Endothelial cell of umbilical vein (primary cell): Measurements from ENCODE around the gene SMIM24. TPM values are rescaled to one million over a fixed set of nuclear protein-coding genes. Genes with fewer than 3 reads are reported as not detected.

Experiments
- BruUV-seq: library from RNA; stranded (reverse); fragments of 400-500 nt; replicated peaks from 2 replicates; lab custom pipeline; 2021; lab: Mats Ljungman, UMichigan
- CTCF ChIA-PET: fragments of 300-600, 350-600 bp; sonication (Branson Sonifier 250); formaldehyde crosslinking; loops from one replicate; lab custom pipeline; 2021; ENCODE audit warnings: antibody characterized with exemption, inconsistent platforms; lab: Charles Lee
- POLR2A ChIA-PET: fragments of 300-600, 350-600 bp; sonication (Branson Sonifier 250); formaldehyde crosslinking; loops from one replicate; lab custom pipeline; 2021; ENCODE audit warnings: antibody characterized with exemption, inconsistent platforms; lab: Charles Lee
- DNase-seq: peaks from one replicate; pipeline ENCODE4 v3.0.0-alpha.2; 2011; ENCODE audit warnings: low read depth, low spot score
- FAIRE-seq: peaks from 2 replicates; lab custom pipeline; 2011; peaks lifted over from hg19 to GRCh38; lab: Jason Lieb, UNC
- H2AFZ ChIP-seq: 2 replicates; pipeline ENCODE4 v1.6.0; 2012; ENCODE audit warnings: low read depth, low read length, control low read depth, inconsistent platforms
- H3K27ac ChIP-seq: 2 replicates; pipeline ENCODE4 v1.5.1; 2011; ENCODE audit warnings: low read depth, mild to moderate bottlenecking, control low read depth, low read length, moderate library complexity; ENCODE audit not compliant: insufficient read depth
- H3K27me3 ChIP-seq, 2 experiments: 2 replicates each; pipeline versions ENCODE4 v1.6.0 to v1.6.1; 2011; ENCODE audit warnings: low read length in 2 of 2, mixed read lengths in 1 of 2; ENCODE audit not compliant: control insufficient read depth in 2 of 2, insufficient read depth in 2 of 2
- H3K36me3 ChIP-seq, 2 experiments: 2 replicates in 1 of 2; 3 replicates in 1 of 2; pipeline ENCODE4 v1.5.1; 2011; ENCODE audit warnings: low read length in 2 of 2, mild to moderate bottlenecking in 1 of 2, moderate library complexity in 1 of 2; ENCODE audit not compliant: control insufficient read depth in 2 of 2, insufficient read depth in 2 of 2; ENCODE audit errors: extremely low read depth in 1 of 2
- H3K4me1 ChIP-seq: 3 replicates; pipeline ENCODE4 v1.5.1; 2011; ENCODE audit warnings: mild to moderate bottlenecking, low read length; ENCODE audit not compliant: control insufficient read depth, insufficient read depth; ENCODE audit errors: extremely low read depth
- H3K4me2 ChIP-seq: 2 replicates; pipeline ENCODE4 v1.6.1; 2011; ENCODE audit warnings: low read length, control low read depth, mixed read lengths; ENCODE audit not compliant: insufficient read depth
- H3K4me3 ChIP-seq, 3 experiments: fragments of 200-600 bp in 1 of 3; sonication (generic), shearing (Covaris generic) in 1 of 3; replicated peaks in 1 of 3; 2 replicates each; pipeline ENCODE4 v1.5.1; 2011 to 2016; ENCODE audit warnings: control low read depth in 3 of 3, low read length in 3 of 3, mild to moderate bottlenecking in 2 of 3, inconsistent platforms in 1 of 3, low read depth in 1 of 3, moderate library complexity in 1 of 3; ENCODE audit not compliant: insufficient read depth in 1 of 3
- H3K79me2 ChIP-seq: 2 replicates; pipeline ENCODE4 v1.6.0; 2012; ENCODE audit warnings: low read length, inconsistent platforms; ENCODE audit not compliant: control insufficient read depth, insufficient read depth
- H3K9ac ChIP-seq: replicated peaks from 2 replicates; pipeline ENCODE3; 2011; ENCODE audit warnings: low read length, control low read depth; ENCODE audit not compliant: insufficient read depth; ENCODE audit errors: extremely low read depth
- H3K9me1 ChIP-seq: replicated peaks from 3 replicates; pipeline ENCODE4 v1.6.0; 2011; ENCODE audit warnings: mild to moderate bottlenecking, low read length; ENCODE audit not compliant: control insufficient read depth, insufficient read depth; ENCODE audit errors: extremely low read depth
- H3K9me3 ChIP-seq: replicated peaks from 2 replicates; pipeline ENCODE4 v1.5.1; 2012; ENCODE audit warnings: low read length, inconsistent platforms; ENCODE audit not compliant: control insufficient read depth, insufficient read depth
- H4K20me1 ChIP-seq: replicated peaks from 2 replicates; pipeline ENCODE3; 2011; ENCODE audit warnings: mild to moderate bottlenecking, low read length; ENCODE audit not compliant: control insufficient read depth, insufficient read depth; ENCODE audit errors: extremely low read depth
- CTCF ChIP-seq, 2 donors: IDR thresholded peaks; 1 replicate in 1 of 2; 2 replicates in 1 of 2; pipeline ENCODE4 v1.5.1; 2011; ENCODE audit warnings: low read length in 2 of 2, mild to moderate bottlenecking in 2 of 2, moderate library complexity in 2 of 2, control low read depth in 1 of 2, inconsistent platforms in 1 of 2, low read depth in 1 of 2; ENCODE audit not compliant: insufficient read depth in 1 of 2; ENCODE audit errors: extremely low read depth in 1 of 2
- EZH2 ChIP-seq: IDR thresholded peaks from 2 replicates; pipeline ENCODE4 v1.6.1; 2012; ENCODE audit warnings: borderline replicate concordance, low read depth, mild to moderate bottlenecking, moderate library complexity, low read length, inconsistent platforms; ENCODE audit not compliant: severe bottlenecking
- FOS ChIP-seq: IDR thresholded peaks from 2 replicates; pipeline ENCODE4 v1.6.1; 2011; ENCODE audit warnings: mild to moderate bottlenecking, low read length, moderate library complexity, borderline replicate concordance; ENCODE audit not compliant: insufficient read depth
- GATA2 ChIP-seq: IDR thresholded peaks from 2 replicates; pipeline ENCODE4 v1.7.0; 2011; ENCODE audit warnings: low read depth, mild to moderate bottlenecking, moderate library complexity, mixed read lengths, low read length; ENCODE audit not compliant: insufficient read length, insufficient read depth
- JUN ChIP-seq: IDR thresholded peaks from 2 replicates; pipeline ENCODE4 v1.6.1; 2011; ENCODE audit warnings: borderline replicate concordance, low read depth; ENCODE audit not compliant: insufficient read length, insufficient read depth
- MAX ChIP-seq: IDR thresholded peaks from 2 replicates; pipeline ENCODE4 v1.6.1; 2011; ENCODE audit not compliant: insufficient read depth, insufficient read length
- MYC ChIP-seq: IDR thresholded peaks from one replicate; pipeline ENCODE4 v1.6.1; 2011; ENCODE audit warnings: mild to moderate bottlenecking, low read depth, low read length
- POLR2A ChIP-seq: IDR thresholded peaks from 2 replicates; pipeline ENCODE4 v1.6.1; 2012; ENCODE audit warnings: low read depth, mild to moderate bottlenecking, control low read depth, low read length
- POLR2AphosphoS5 ChIP-seq: IDR thresholded peaks from 2 replicates; pipeline ENCODE4 v1.6.1; 2012; ENCODE audit warnings: low read depth, mild to moderate bottlenecking, control low read depth, low read length, moderate library complexity; ENCODE audit not compliant: insufficient read depth
- dilution Hi-C: fragments of 300-500 bp; cut with MboI; formaldehyde crosslinking; loops from one replicate; pipeline ENCODE4 v1.15.0; 2019; ENCODE audit warnings: low sequenced_read_pairs; ENCODE audit not compliant: extremely low pct_ligation_motif_present
- intact Hi-C: fragments of 100-400 bp; cut with micrococcal nuclease; formaldehyde crosslinking; loops from one replicate; pipeline ENCODE4 v1.10.0; 2022
- polyA plus RNA-seq, 4 experiments: library from polyadenylated mRNA; depleted of rRNA in 3 of 4; stranded (reverse) in 3 of 4; unstranded in 1 of 4; fragments of >200 nt; gene quantifications; 2 replicates each; pipeline versions ENCODE4 v1.2.1 to v1.2.3, GENCODE V29; 2011 to 2012; ENCODE audit warnings: missing spikeins in 1 of 4
- total RNA-seq: library from RNA; stranded (reverse); gene quantifications from 2 replicates; pipeline ENCODE4 v1.2.3, GENCODE V29; 2021

Gene SMIM24
- total and polyA plus RNA-seq, 2 donors (not counting 3 experiments of a cell fraction or from before 2014, with no cell fraction given) = not detected

- no peaks in the 10 kb centered on the region for H3K27me3 ChIP-seq
- H3K9ac ChIP-seq = no peak overlapping the region
- H3K27ac ChIP-seq = no peak overlapping the region
- H3K9me3 ChIP-seq = no peaks in the 10 kb centered on the region
- dilution Hi-C loops = no loop called here
- DNase-seq (no peak), FAIRE-seq (no peak)
- no peaks in the 10 kb centered on the region for H4K20me1 ChIP-seq
- no peak overlapping the region for H3K4me2 ChIP-seq
- no peaks in the 10 kb centered on the region for H3K9me1 ChIP-seq
- CTCF ChIA-PET = no interaction called here
- no peak overlapping the region for H3K4me3 ChIP-seq
- peaks cover 4% of the 10 kb centered on the region for H3K4me1 ChIP-seq
- no peak overlapping the region for H2AFZ ChIP-seq
- H3K79me2 ChIP-seq = peaks cover 97% of the 10 kb centered on the region
- peaks cover 0 to 16% of the 10 kb centered on the region in 2 experiments for H3K36me3 ChIP-seq
- TF ChIP-seq EZH2 = no peak
- TF ChIP-seq FOS = no peak
- TF ChIP-seq POLR2A = no peak
- no peak for TF ChIP-seq CTCF (IDR thresholded peaks at IDR 0.05; ENCODE audit: extremely low read depth in 1 of 2, insufficient read depth in 1 of 2, low read depth in 1 of 2, low read length in 2 of 2)
- TF ChIP-seq JUN = no peak
- TF ChIP-seq MYC = no peak
- no peak for TF ChIP-seq GATA2
- no peak for TF ChIP-seq MAX
- TF ChIP-seq POLR2AphosphoS5 = no peak
- intact Hi-C loops = no loop called here
- POLR2A ChIA-PET = no interaction called here
- no TSS peak for BruUV-seq
Observed at GRCh38 chr19:3511506-3512251, 31.4 kb upstream of the SMIM24 start.
